ENCODE data around the gene TUB. TPM values are rescaled to one million over a fixed set of nuclear protein-coding genes. Genes with fewer than 3 reads are reported as not detected.

The TUB gene
- total RNA-seq, 1 donor from 2014 or later = 2.8 TPM

Other genes starting within 250 kb of the TUB start
- not detected for gene OR10A6, start 149.9 kb upstream of the TUB start, total RNA-seq (ENCODE audit: unreplicated experiment)
- not detected for gene OR10A3, start 139.5 kb upstream of the TUB start, total RNA-seq (ENCODE audit: unreplicated experiment)
- not detected for gene NLRP10, start 115.8 kb upstream of the TUB start, total RNA-seq (ENCODE audit: unreplicated experiment)
- gene EIF3F, start 93.9 kb upstream of the TUB start, total RNA-seq (ENCODE audit: unreplicated experiment) = 217 TPM
- 34.4 TPM for gene RIC3, start 87.8 kb downstream of the TUB start, total RNA-seq (ENCODE audit: unreplicated experiment)
- 5.7 TPM for gene LMO1, start 182.7 kb downstream of the TUB start, total RNA-seq (ENCODE audit: unreplicated experiment)

Data from glutamatergic neuron (in vitro differentiated cells).